Natural killer cell (primary cell): ENCODE measurements around the gene ANKRD44. TPM values are rescaled to one million over a fixed set of nuclear protein-coding genes. Genes with fewer than 3 reads are reported as not detected.

Experiments
- ATAC-seq, 3 donors: fragments of 150-1000 bp in 2 of 3; fragments of 200-7000 bp in 1 of 3; cut with Tn5 transposase; 1 replicate in 1 of 3; 2 replicates in 2 of 3; pipeline ENCODE4 v1.10.0; 2021; ENCODE audit warnings: mild to moderate bottlenecking in 2 of 3, moderate library complexity in 2 of 3
- DNase-seq, 2 donors: peaks; one replicate each; pipeline versions ENCODE4 v3.0.0 to v3.0.0-alpha.2; 2013 to 2021; ENCODE audit warnings: mixed read lengths in 1 of 2
- H3K27ac ChIP-seq: one replicate; pipeline ENCODE4 v1.5.1; 2013; ENCODE audit warnings: mild to moderate bottlenecking, low read length
- H3K27me3 ChIP-seq: one replicate; pipeline ENCODE4 v1.6.1; 2013; ENCODE audit warnings: low read length; ENCODE audit not compliant: control insufficient read depth, insufficient read depth
- H3K36me3 ChIP-seq: one replicate; pipeline ENCODE4 v1.6.1; 2013; ENCODE audit warnings: low read length; ENCODE audit not compliant: control insufficient read depth, insufficient read depth
- H3K4me1 ChIP-seq: one replicate; pipeline ENCODE4 v1.6.1; 2013; ENCODE audit warnings: low read length; ENCODE audit not compliant: control insufficient read depth, insufficient read depth
- H3K4me3 ChIP-seq: one replicate; pipeline ENCODE4 v1.5.1; 2013; ENCODE audit warnings: low read length
- H3K9me3 ChIP-seq: one replicate; pipeline ENCODE4 v1.6.1; 2013; ENCODE audit warnings: low read length; ENCODE audit not compliant: control insufficient read depth, insufficient read depth
- H3K27ac Mint-ChIP-seq, 2 donors: one replicate each; pipeline ENCODE4 v1.8.0; 2022; ENCODE audit warnings: mild to moderate bottlenecking in 2 of 2, mixed read lengths in 2 of 2, moderate library complexity in 1 of 2
- H3K27me3 Mint-ChIP-seq, 2 donors: one replicate each; pipeline ENCODE4 v1.8.0; 2022; ENCODE audit warnings: low read depth in 2 of 2, mixed read lengths in 2 of 2
- H3K36me3 Mint-ChIP-seq: one replicate; pipeline ENCODE4 v1.8.0; 2022; ENCODE audit warnings: mixed read lengths
- H3K4me1 Mint-ChIP-seq, 2 donors: one replicate each; pipeline ENCODE4 v1.8.0; 2022; ENCODE audit warnings: mixed read lengths in 2 of 2
- H3K4me3 Mint-ChIP-seq: one replicate; pipeline ENCODE4 v1.8.0; 2022; ENCODE audit warnings: mild to moderate bottlenecking, moderate library complexity, mixed read lengths
- H3K9me3 Mint-ChIP-seq, 2 donors: one replicate each; pipeline ENCODE4 v1.8.0; 2022; ENCODE audit warnings: mixed read lengths in 2 of 2
- CTCF ChIP-seq: fragments of 200-600 bp; IDR thresholded peaks from one replicate; pipeline ENCODE4 v1.8.0; 2022; ENCODE audit warnings: antibody characterized with exemption
- WGBS: methylation state at CpG from one replicate; pipeline ENCODE4 v1.1.7; 2013; ENCODE audit warnings: missing lambda C conversion rate; ENCODE audit not compliant: insufficient coverage; 5-methylcytosine and 5-hydroxymethylcytosine counted together
- intact Hi-C: fragments of 100-400 bp; cut with micrococcal nuclease; formaldehyde crosslinking; loops from one replicate; pipeline ENCODE4 v1.14.2; 2022
- total RNA-seq, 4 donors: library from RNA; stranded (reverse); fragments of 120-200 nt in 1 of 4; gene quantifications; one replicate each; pipeline versions ENCODE4 v1.2.3 to v1.2.4, GENCODE V29; 2013 to 2022

ANKRD44 gene
- total RNA-seq, 3 donors from 2014 or later (not counting 1 experiment from before 2014, with no cell fraction given): 252 to 376 (median 311) TPM

GRCh38 chr2:197115325-197115724 lies 195.3 kb downstream of the ANKRD44 start:
- Histone ChIP-seq H3K4me3 (no peak overlapping the region), H3K27me3 (no peaks in the 10 kb centered on the region), H3K4me1 (no peaks in the 10 kb centered on the region), H3K9me3 (no peaks in the 10 kb centered on the region), H3K36me3 (peaks cover 50% of the 10 kb centered on the region), H3K27ac (no peak overlapping the region)
- Mint-ChIP-seq H3K27me3 (no peaks in the 10 kb centered on the region), H3K4me1 (peaks cover 34% of the 10 kb centered on the region in 2 donors), H3K36me3 (peaks cover 16% of the 10 kb centered on the region), H3K9me3 (no peaks in the 10 kb centered on the region), H3K4me3 (no peak overlapping the region), H3K27ac (peak overlapping the region; percentile 43 to 72)
- intact Hi-C loops: no loop called here
- no peak for TF ChIP-seq CTCF
- DNase-seq (no peak), ATAC-seq (no peak)

GRCh38 chr2:197113275-197113711 lies 197.3 kb downstream of the ANKRD44 start:
- peak; percentile 80 for TF ChIP-seq CTCF
- Mint-ChIP-seq H3K36me3 (no peaks in the 10 kb centered on the region), H3K4me1 (peaks cover 23 to 27% of the 10 kb centered on the region in 2 donors), H3K9me3 (no peaks in the 10 kb centered on the region), H3K27ac (peak overlapping the region; percentile 43 to 72), H3K27me3 (no peaks in the 10 kb centered on the region), H3K4me3 (no peak overlapping the region)
- Histone ChIP-seq H3K4me1 (no peaks in the 10 kb centered on the region), H3K4me3 (no peak overlapping the region), H3K27ac (no peak overlapping the region), H3K27me3 (no peaks in the 10 kb centered on the region), H3K36me3 (peaks cover 51% of the 10 kb centered on the region), H3K9me3 (no peaks in the 10 kb centered on the region)
- intact Hi-C loops: loop anchor here (1.0 to 2.0 kb wide), 3 partner anchors 55 to 265 kb away; partner anchors contain the start of gene ANKRD44
- DNase-seq: peak in 1 of 2 donors; percentile 71
- ATAC-seq: peak in 2 of 3 donors; percentile 48 to 63
- WGBS: no CpG with 5 or more reads among the region's 1 CpG

- no peak for ATAC-seq
- Histone ChIP-seq H3K27ac (no peak overlapping the region), H3K9me3 (no peaks in the 10 kb centered on the region), H3K36me3 (peaks cover 47% of the 10 kb centered on the region), H3K4me1 (no peaks in the 10 kb centered on the region), H3K27me3 (no peaks in the 10 kb centered on the region), H3K4me3 (no peak overlapping the region)
- no peak overlapping the region for H3K4me3 Mint-ChIP-seq
- TF ChIP-seq CTCF: no peak
- 93% methylated on average over 1 of the region's 2 CpGs for WGBS
- no peaks in the 10 kb centered on the region for H3K27me3 Mint-ChIP-seq
- intact Hi-C loops: no loop called here
- no peaks in the 10 kb centered on the region for H3K9me3 Mint-ChIP-seq
- no peak overlapping the region for H3K27ac Mint-ChIP-seq
- H3K36me3 Mint-ChIP-seq: no peaks in the 10 kb centered on the region
- peaks cover 11 to 16% of the 10 kb centered on the region in 2 donors for H3K4me1 Mint-ChIP-seq
- no peak for DNase-seq
Observed at GRCh38 chr2:197109326-197109725, 201.3 kb downstream of the ANKRD44 start.

GRCh38 chr2:197108758-197109157 lies 201.8 kb downstream of the ANKRD44 start:
- no peaks in the 10 kb centered on the region for H3K36me3 Mint-ChIP-seq
- no peak for TF ChIP-seq CTCF
- H3K9me3 Mint-ChIP-seq: no peaks in the 10 kb centered on the region
- ATAC-seq: no peak
- WGBS: 99% methylated on average over 4 of the region's 4 CpGs
- peaks cover 9 to 13% of the 10 kb centered on the region in 2 donors for H3K4me1 Mint-ChIP-seq
- Histone ChIP-seq H3K27ac (no peak overlapping the region), H3K9me3 (no peaks in the 10 kb centered on the region), H3K4me3 (no peak overlapping the region), H3K36me3 (peaks cover 49% of the 10 kb centered on the region), H3K4me1 (no peaks in the 10 kb centered on the region), H3K27me3 (no peaks in the 10 kb centered on the region)
- no peak for DNase-seq
- H3K27ac Mint-ChIP-seq: peak overlapping the region; percentile 61 to 79
- H3K4me3 Mint-ChIP-seq: no peak overlapping the region
- intact Hi-C loops: no loop called here
- no peaks in the 10 kb centered on the region for H3K27me3 Mint-ChIP-seq
